Fibroblast of gingiva (primary cell): ENCODE results near the gene FCGR3A.
"Not testable (repeated sequence)": the region's sequence is repeated elsewhere in the genome, so short reads cannot be mapped to it uniquely, and the experiment has no call there.

Experiments used
- DNase-seq: peaks from one replicate; pipeline ENCODE4 v3.0.0-alpha.2; 2011; ENCODE audit warnings: low read depth

Gene FCGR3A

DNA sequence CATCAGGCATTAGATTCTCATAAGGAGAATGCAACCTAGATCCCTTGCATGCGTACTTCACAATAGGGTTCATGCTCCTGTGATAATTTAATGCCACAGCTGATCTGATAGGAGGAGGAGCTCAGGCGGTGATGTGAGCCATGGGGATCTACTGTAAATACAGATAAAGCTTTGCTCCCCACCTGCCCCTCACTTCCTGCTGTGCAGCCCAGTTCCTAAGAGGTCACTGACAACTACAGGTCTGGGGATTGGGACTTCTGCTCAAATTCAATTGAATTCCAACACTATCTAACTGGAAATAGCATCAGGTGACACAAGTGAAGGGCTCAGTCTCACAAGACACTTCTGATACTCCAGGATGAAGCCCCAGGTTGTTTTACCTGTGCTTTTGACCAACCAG, 7.4 kb upstream of the FCGR3A start:
- DNase-seq = not testable (repeated sequence)

DNA sequence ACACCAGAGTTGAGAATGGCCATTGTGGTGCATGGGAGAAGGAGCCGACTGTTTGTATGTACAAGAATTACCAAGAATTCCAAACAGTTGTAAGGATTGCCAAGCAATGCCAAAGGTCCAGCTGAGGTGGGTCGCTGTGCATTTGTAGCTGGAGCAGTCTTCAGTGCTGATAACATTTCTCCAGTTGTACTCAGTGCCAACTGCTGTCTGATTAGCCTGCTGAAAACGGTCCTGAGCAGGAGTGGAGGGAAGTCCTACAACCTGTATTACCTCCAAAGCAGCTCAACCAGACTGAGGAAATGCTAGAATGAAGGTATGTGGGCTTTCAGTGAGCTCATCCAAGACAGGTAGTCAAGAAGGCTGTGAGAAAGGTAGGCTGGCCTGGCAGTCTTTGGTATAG, 6.5 kb upstream of the FCGR3A start:
- DNase-seq = not testable (repeated sequence)

DNA sequence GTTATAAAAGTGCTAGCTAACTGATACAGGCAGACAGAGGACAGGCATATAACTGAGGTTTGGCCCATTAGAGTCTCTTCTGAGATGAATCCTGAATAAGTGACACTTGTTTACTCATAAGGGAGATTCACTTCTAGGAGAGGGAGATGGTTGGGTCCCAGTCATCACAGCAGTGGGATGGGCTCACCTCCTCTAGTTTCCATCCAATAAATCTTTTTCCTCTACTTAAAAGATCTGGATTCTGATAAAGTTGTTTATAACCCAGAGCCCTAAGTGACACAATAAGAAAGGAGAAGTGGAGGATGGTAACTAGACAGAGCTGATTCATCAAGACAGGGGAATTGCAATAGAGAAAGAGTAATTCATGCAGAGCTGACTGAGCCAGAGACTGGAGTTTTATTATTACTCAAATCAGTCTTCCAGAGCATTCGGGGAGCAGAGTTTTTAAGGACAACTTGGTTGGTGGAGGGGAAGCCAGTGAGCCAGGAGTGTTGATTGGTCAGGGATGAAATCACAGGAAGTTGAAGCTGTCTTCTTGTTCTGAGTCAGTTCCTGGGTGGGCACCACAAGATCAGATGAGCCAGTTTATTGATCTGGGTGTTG, 5.3 kb upstream of the FCGR3A start:
- DNase-seq = not testable (repeated sequence)

DNA sequence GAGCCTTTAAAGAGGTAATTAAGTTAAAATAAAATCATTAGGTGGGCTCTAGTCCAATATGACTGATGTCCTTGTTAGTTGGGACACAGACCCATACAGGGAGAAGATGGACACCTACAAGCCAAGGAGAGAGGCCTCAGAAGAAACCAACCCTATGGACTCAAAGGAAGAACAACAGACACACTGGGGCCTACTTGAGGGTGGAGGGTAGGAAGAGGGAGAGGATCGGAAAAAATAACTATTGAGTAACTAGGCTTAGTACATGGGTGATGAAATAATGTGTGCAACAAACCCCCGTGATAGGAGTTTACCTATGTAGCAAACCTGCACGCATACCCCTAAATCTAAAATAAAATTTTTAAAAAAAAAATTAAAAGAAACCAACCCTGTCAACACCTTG, 4.7 kb upstream of the FCGR3A start:
- DNase-seq = not testable (repeated sequence)

DNA sequence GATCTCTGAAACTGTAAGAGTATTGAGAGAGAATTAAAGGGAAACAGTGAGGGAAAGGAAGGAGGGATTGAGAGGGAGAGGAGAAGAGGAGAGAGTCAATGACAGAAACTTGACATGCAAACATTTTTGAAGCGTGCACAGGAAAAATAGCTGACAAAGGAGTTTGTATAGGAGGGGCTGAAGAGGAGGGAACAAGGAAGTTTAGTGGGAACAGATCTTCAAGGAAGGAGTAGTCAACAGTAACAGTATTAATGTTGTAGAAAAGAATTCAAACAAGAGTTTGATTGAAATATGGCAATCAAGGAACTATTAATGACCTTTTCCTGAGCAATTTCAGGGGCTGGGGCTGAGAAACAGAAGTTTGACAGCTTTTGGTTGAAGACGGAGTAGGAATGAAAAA, 4.0 kb upstream of the FCGR3A start:
- DNase-seq = not testable (repeated sequence)

DNA sequence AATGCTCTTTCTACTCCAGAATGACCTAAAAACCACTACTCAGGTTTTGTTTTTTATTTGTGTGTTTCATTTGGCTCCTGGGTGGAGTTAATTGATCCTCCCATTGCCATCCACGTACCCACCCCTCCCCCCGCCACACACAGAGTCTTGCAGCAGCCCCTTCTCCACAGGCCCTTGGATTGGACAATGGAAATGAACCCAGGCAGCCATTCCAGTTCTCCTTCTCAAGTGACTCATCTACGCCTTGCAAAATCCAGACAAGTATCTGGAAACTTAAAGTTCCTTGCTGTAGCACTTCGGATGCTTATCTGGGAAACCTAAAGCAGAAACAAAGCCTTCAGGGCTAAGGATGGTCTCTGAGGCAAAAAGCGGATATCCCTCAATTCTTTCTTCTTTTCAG, 1.3 kb upstream of the FCGR3A start:
- not testable (repeated sequence) for DNase-seq

DNA sequence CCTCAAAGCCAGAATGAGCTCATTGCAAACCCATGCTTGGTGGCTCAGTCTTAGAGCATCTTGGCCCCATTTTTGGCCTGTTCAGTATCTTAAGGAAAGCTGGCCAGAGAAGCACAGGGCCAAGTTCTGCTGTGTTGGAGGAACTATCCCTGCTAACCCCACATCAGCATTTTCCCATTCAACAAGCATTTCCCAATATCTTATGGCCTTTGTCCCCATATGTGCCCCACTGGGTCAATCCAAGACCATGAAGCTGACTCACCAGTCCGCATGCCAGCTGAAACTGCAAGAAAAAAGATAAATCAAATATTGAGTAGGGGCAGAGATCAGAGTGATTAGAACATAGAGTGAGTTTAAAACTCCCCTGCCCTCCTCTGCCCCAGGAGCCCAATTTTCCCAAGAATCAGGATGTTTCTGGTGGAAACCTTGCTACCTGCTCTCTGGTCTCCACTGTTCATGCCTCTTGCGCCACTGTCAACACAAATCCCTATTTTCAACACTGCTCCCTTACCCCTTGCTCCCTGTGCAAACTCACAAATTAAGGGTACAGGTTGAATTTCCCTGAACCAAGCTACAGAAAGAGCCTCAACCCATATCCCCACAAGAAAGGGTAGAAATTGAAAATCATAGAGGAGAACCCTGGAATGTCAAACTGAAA, 740 bp downstream of the FCGR3A start:
- DNase-seq = not testable (repeated sequence)

DNA sequence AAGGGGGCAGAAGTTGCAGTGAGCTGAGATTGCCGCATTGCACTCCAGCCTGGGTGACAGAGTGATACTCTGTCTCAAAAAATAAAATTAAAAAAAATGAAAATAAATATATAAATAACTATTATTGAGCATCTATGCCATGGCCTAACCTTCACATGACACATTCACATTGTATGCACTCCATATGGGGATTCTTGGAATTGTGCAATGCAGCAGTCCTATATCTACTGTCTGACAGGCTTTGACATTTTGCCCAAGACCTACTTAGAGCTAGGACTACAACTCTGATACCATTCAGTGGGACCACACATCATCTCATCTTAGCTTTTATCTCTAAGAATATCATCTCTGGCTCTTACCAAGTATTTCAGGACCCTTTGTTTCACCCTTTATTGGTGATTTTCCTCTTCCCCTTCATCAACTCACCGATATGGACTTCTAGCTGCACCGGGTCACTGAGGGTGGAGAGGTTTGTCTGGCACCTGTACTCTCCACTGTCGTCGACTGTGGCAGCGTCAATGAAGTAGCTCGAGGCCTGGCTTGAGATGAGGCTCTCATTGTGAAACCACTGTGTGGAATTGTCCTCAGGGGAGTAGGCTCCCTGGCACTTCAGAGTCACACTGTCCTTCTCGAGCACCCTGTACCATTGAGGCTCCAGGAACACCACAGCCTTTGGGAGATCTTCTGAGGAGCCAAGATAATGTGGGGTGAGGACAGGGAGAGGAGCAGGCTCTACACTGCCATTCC, 1.4 kb downstream of the FCGR3A start:
- not testable (repeated sequence) for DNase-seq

DNA sequence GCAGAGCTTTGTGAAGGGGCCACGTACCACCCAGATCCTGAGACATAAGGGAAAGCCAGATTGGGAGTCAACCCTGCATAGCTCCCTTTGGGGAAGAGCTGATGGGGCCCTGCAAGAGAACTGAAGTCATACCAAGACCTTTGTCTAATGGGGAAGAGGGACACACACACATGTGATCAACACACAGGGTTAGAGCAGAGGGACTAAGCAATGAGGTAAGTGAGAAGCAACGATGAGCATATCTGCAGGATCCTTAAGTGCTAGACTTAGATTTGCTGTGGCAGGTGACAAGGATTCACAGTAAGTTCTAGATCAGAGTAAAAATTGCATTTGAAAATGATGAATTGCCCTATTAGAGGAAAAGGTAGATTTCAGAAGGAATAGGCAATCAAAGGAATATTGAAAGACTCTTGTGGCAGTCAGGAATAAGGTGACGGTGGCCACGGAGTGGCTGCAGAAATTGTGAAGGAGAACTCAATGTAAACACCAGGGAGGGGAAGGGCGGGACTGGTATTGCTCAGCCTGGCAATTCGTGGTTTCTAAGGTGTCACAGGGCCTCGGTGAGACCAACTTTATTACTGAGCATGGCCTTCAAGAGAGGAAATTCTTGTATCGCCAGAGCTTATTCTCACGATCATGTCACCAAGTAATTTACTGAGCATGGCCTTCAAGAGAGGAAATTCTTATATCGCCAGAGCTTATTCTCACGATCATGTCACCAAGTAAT, 4.5 kb downstream of the FCGR3A start:
- not testable (repeated sequence) for DNase-seq

DNA sequence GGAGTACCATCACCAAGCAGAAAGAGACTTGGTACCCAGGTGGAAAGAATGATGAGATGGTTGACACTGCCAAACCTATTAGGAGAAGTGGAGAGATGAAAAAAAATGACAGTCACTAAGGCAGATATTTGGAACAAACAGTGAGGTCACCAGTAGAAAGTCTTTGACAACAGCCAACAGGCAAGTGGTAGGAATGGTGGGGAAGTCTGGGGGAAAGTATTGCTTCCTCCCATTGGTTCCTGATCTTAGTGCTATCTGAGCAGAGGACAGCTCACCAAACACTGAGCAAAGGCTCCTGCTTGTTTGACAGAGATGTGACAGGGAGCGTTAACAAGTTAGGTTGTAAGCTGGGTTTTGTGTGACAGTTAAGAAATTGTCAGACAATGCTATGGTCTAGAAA, 6.5 kb downstream of the FCGR3A start:
- DNase-seq = not testable (repeated sequence)

DNA sequence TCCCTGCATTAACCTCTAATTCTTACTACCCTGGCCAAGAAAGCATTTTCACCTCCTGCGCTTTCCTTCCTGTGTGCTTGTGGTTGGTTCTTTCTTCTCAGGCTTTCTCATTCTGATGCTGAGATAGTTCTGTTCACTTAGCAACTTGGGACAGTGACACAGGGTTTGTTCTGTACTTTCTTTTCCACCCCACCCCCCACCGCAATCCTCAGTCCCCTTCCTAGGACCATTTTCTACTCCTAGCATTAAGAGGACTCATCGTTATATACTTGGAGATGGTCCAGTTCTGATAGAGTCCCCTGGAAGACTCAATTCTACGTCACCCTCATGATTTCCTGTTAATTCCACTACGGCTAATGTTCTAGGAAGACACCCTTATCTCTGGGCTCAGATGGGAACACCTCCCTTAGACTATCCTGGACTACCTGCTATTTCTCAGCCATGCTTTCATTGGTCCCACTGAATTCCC, 7.5 kb downstream of the FCGR3A start:
- not testable (repeated sequence) for DNase-seq

DNA sequence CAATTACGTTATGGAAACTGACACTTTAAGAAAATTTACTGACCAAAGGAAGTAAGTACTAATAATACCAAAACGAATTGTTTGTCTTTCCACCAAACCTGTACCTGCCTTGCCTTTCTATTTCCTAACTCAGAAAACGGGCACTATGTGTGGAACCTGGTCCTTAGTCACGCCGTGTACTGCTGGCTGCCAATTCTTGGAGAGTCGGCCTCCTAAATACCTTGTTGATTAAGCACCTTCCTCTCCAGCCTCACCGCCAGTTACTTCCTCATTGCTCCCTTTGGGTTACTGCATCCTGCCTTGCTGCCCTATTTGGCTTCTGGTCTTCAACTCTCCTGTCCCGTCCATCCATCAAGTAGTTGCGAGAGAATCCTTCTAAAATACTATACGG, 9.1 kb downstream of the FCGR3A start:
- not testable (repeated sequence) for DNase-seq

DNA sequence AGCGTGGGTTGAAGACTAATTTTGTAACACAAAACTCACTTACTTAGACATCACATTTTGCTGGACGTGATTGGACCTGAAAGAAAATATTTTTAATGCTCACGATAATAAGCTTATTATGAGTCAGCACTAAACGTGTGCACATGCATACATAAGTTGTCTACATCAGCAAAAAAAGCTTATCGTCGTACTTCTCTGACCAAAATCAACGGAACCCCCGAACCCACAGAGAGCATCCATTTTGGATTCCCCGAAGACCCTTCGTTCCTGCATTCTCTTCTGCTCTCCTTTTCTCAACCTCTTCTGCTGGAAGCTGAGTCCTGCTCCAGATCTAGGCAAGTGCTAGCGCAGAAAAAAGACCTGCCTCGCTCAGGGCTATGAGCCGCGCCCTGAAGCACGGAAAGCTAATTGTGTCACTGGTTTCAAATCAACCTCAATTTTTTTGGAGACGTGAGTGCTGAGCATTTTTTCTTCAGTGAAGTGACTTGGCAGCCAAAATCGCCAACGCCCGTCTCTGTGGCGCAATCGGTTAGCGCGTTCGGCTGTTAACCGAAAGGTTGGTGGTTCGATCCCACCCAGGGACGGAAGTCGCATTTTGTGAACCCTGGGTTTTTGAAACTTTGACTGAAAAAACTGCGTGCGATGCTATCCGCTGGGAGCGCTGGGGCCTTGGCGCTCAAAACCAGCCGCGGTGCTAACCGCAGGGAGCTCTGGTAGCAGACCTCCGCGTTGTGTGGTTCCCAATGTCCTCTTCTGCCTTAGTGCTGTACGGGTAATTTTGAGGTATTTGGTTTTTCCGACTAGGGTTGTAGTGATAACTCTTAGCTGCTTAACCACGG, 9.7 kb downstream of the FCGR3A start:
- DNase-seq = peak; percentile 71

DNA sequence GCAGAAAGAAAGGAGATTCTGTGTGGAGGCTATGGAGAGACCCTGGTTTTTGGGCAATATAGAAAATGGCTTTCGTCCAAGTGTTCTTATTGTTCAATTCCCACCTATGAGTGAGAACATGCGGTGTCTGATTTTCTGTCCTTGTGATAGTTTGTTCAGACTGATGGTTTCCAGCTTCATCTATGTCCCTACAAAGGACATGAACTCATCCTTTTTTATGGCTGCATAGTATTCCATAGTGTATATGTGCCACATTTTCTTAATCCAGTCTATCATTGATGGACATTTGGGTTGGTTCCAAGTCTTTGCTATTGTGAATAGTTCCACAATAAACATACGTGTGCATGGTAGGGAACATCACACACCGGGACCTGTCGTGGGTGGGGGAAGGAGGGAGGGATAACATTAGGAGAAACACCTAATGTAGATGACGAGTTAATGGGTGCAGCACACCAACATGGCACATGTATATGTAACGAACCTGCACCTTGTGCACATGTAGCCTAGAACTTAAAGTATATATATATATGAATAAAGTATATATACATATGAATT, 10.6 kb downstream of the FCGR3A start:
- DNase-seq = not testable (repeated sequence)

DNA sequence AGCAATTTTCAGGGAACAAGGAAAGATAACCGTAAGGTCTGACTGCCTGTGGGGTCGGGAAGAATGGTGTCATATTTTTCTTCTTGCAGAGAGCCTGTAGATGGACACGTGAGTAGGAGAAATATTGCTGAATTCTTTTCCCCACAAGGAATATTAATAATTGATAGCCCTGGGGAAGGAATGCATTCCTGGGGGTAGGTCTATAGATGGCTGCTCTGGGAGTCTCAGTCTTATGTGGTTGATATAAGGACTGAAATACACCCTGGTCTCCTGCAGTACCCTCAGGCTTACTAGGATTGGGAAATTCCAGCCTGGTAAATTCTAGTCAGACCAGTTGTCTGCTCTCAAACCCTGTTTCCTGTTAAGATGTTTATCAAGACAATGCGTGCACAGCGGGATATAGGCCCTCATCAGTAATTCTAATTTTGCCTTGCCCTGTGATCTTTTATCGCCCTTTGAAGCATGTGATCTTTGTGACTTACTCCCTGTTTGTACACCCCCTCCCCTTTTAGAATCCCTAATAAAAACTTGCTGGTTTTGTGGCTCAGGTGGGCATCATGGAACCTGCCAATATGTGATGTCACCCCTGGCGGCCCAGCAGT, 12.4 kb downstream of the FCGR3A start:
- not testable (repeated sequence) for DNase-seq

DNA sequence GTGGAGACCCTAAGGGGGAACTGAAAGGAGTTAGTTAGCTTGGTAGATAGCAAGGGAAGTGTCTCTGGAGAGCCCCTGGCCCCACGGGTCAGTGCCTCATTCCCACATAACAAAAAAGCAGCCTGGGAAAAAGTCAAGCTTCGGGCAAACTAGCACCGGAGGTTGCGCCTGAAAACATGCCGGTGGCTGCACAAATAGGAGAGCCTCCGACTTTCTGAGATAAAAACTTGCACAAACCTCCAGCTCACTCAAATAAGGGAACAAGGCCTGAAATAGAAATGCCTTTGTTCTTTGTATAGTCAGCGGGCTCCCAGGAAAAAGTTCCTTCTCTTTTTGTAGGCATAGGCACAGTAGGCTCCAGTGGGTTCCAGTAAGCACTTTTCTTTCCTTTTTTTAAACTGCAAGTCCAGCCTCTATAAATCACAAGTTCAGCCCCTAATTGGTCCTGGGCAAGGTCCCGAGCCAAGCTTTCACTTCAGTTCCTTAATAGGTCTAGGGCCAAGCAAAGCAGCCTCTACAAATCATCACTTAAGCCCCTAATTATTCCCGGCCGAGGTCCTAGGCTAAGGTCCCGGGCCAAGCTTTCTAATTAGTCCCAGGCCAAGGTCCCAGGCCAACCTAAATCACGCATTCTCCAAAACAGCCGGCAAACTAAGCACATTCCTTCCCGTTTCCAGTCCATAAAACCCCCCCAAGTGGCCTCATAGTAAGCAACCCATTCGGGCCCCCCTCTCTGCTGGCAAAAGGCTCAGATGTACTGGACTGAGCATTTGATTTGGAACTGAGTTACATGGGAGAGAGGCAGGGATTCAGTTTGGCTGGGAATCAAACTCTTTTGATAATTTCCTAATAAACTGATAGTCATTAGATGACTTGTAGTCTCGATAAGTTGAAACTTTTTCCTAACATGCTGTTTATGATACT, 16.7 kb downstream of the FCGR3A start:
- not testable (repeated sequence) for DNase-seq

DNA sequence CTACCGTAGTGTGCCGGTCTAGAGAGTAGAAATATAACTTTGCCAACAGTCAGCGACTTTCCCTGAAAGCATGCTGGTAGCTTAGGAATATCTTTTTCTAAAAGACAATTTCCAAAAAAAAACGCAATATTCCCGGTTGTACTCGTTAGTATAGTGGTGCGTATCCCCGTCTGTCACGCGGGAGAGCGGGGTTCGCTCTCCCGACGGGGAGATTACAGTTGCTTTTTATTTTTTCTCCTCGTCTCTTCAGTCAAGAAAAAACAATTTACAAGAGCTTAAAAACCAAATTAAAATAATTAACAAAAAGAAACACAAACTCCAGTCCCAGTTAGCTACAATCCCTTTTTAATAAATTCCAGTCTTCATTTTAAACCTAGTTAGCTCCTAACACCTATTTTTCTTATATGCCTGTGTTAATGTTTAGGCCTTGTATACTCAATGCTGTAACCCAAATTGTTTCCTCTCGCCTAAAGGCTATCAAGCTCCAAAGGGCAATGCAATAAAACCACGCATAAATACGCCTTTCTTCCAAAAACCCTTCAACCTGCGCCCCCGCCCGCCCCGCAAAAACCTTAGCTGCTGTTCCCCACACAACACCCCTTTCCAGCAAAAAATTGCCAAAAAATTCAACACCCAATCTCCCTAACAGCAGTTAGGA, 17.5 kb downstream of the FCGR3A start:
- no peak for DNase-seq

DNA sequence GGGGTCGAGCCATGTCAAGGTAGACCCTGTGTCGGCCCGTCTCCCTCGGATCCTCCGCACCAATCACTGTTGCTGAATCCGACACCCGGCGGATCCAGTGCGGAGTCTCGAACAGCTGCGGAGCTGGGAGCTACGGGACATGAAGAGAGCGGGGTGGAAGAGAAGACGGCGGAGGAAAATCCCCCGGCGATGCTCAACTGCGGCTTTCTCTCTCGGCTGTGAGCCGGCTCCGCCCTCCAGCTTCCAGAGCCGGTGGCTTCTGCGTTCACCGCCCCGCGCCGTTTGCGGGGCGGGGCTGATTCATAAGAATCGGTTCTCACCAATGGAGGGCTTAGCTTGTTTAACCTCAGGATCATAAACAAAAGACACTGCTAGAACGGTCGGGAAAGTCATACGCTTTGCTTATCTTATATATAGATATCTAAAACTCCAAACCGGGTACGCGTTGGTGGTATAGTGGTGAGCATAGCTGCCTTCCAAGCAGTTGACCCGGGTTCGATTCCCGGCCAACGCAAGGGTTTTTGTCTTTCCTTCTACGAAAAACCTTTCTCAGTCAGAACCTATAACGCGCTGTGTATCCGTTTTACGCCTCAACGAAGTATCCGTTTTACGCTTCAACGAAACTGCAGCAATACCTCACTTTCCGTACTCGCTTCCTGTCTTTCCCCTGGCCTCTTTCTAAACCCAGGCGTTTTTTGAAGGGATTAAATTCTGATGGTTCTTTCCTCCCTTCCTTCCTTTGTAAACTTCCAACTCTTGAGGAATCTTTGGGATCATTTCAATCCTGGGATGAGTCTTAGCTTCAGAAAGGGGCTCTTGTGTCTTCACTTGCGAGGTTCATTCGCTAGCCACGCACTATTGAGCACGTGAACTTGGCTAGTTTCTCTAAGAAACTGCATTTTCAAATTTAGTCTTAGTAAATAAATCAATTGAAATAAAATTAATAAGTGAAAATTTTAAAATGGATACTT, 18.7 kb downstream of the FCGR3A start:
- peak; percentile 87 for DNase-seq
